ENCODE measurements around the gene SETD7.

SETD7 gene

GRCh38 chr4:139574641-139575040 lies 18.6 kb upstream of the SETD7 start:
- no peak for DNase-seq (ENCODE audit: low read depth)

- no peak for DNase-seq (ENCODE audit: low read depth)
These were observed 12.4 kb upstream of the SETD7 start for GRCh38 chr4:139568206-139568955.

GRCh38 chr4:139567159-139567870 lies 11.3 kb upstream of the SETD7 start:
- DNase-seq (ENCODE audit: low read depth), result no peak

GRCh38 chr4:139564502-139564901 lies 8.5 kb upstream of the SETD7 start:
- DNase-seq (ENCODE audit: low read depth), result no peak

GRCh38 chr4:139563515-139563914 lies 7.5 kb upstream of the SETD7 start:
- DNase-seq (ENCODE audit: low read depth), result no peak

GRCh38 chr4:139562839-139563238 lies 6.8 kb upstream of the SETD7 start:
- DNase-seq (ENCODE audit: low read depth), result no peak

GRCh38 chr4:139562067-139562684 lies 6.2 kb upstream of the SETD7 start:
- no peak for DNase-seq (ENCODE audit: low read depth)

- no peak for DNase-seq (ENCODE audit: low read depth)
These were observed 4.5 kb upstream of the SETD7 start for GRCh38 chr4:139560406-139561104.

- no peak for DNase-seq (ENCODE audit: low read depth)
These were observed 3.7 kb upstream of the SETD7 start for GRCh38 chr4:139559687-139560086.

- no peak for DNase-seq (ENCODE audit: low read depth)
These were observed 3.1 kb upstream of the SETD7 start for GRCh38 chr4:139559089-139559479.

GRCh38 chr4:139558235-139559088 lies 2.4 kb upstream of the SETD7 start:
- DNase-seq (ENCODE audit: low read depth), result no peak

GRCh38 chr4:139557556-139558110 lies 1.6 kb upstream of the SETD7 start:
- DNase-seq (ENCODE audit: low read depth), result no peak

GRCh38 chr4:139556724-139557555 lies 921 bp upstream of the SETD7 start:
- no peak for DNase-seq (ENCODE audit: low read depth)

- DNase-seq (ENCODE audit: low read depth), result no peak
These were observed 331 bp downstream of the SETD7 start for GRCh38 chr4:139555705-139556070.

- peak; percentile 85 for DNase-seq (ENCODE audit: low read depth)
These were observed 920 bp downstream of the SETD7 start for GRCh38 chr4:139554893-139555704.

GRCh38 chr4:139554642-139554892 lies 1.5 kb downstream of the SETD7 start:
- DNase-seq (ENCODE audit: low read depth), result no peak

GRCh38 chr4:139553751-139554641 lies 2.0 kb downstream of the SETD7 start:
- DNase-seq (ENCODE audit: low read depth), result no peak

GRCh38 chr4:139552517-139553307 lies 3.3 kb downstream of the SETD7 start:
- no peak for DNase-seq (ENCODE audit: low read depth)
